ENCODE results near the gene ABCF3. TPM values are rescaled to one million over a fixed set of nuclear protein-coding genes. Genes with fewer than 3 reads are reported as not detected.

The ABCF3 gene
- total RNA-seq, 1 experiment from 2014 or later: 56.1 TPM

DNA sequence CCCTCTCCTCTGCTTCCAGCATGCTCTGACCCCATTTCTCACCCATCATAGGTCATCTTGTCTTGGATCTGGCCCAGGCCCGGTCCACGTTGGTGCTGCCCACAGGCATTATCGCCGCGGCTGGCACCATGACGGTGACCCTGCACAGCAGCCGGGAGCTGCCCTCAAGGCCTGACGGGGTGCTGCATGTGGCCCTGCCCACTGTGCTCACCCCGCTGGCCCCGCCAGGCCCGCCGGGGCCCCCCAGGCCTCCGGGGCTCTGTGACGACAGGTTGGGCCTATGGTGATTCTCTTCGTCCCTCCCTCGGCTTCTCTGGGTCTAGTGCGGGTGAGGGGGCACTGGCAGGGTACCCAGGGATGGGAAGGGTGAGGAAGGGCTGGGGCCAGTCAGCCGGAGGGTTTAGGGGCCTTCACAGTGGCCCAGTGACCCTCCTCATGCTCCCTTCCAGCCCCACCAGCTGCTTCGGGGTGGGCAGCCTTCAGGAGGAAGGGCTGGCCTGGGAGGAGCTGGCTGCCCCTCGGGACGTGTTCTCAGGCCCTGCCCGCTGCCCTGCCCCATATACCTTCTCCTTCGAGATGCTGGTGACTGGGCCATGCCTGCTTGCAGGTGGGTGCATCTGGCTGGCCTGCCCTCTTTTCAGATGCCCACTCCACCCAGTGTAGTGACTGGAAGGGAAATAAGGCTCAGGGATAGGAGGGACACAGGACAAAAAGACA lies 47.3 kb downstream of the ABCF3 start:
- TF ChIP-seq CTCF (conservative IDR thresholded peaks at IDR 0.05): no peak
- Histone ChIP-seq H4K5ac (ENCODE audit: insufficient read length, low read depth, low read length) (no peak overlapping the region), H4K91ac (ENCODE audit: insufficient read length, low read depth, low read length) (no peak overlapping the region), H2BK15ac (ENCODE audit: low read depth, low read length) (no peak overlapping the region), H2BK5ac (ENCODE audit: insufficient read length, low read length) (no peak overlapping the region), H3K9ac (ENCODE audit: extremely low read depth, insufficient read length, low read length) (no peak overlapping the region), H3T11ph (ENCODE audit: low read length) (no peak overlapping the region), H2AK5ac (ENCODE audit: insufficient read length, low read length) (no peak overlapping the region), H3K27ac (ENCODE audit: insufficient read length, low read depth, low read length) (no peak overlapping the region), H3K23ac (ENCODE audit: insufficient read length, low read depth, low read length) (no peak overlapping the region), H3K4me2 (ENCODE audit: insufficient read depth, insufficient read length, low read length) (no peak overlapping the region), H2BK20ac (ENCODE audit: low read depth, low read length, poor library complexity, severe bottlenecking) (no peak overlapping the region), H3K9me3 (ENCODE audit: control insufficient read depth, low read depth, low read length) (no peaks in the 10 kb centered on the region), H3K4me1 (ENCODE audit: insufficient read depth, low read length) (no peaks in the 10 kb centered on the region), H3K27me3 (ENCODE audit: insufficient read depth, low read length) (peaks cover 32% of the 10 kb centered on the region), H2AFZ (ENCODE audit: low read length) (no peak overlapping the region), H3K14ac (ENCODE audit: insufficient read depth, low read length) (no peak overlapping the region), H3K79me2 (ENCODE audit: insufficient read depth, low read length) (no peaks in the 10 kb centered on the region), H3K18ac (ENCODE audit: insufficient read length, low read depth, low read length) (no peak overlapping the region), H2BK120ac (ENCODE audit: low read depth, low read length, poor library complexity, severe bottlenecking) (no peak overlapping the region), H2BK12ac (ENCODE audit: insufficient read length, low read depth, low read length) (no peak overlapping the region), H3K56ac (ENCODE audit: insufficient read length, low read depth, low read length) (no peak overlapping the region), H3K79me1 (ENCODE audit: insufficient read depth, low read depth, low read length, poor library complexity, severe bottlenecking) (no peaks in the 10 kb centered on the region), H3K4ac (ENCODE audit: low read depth, low read length) (no peak overlapping the region), H4K20me1 (ENCODE audit: control insufficient read depth, insufficient read depth, insufficient read length) (no peaks in the 10 kb centered on the region), H3K23me2 (ENCODE audit: insufficient read length, low read depth, low read length, poor library complexity, severe bottlenecking) (peaks cover 15% of the 10 kb centered on the region), H4K8ac (replicated peaks; ENCODE audit: insufficient read length, low read depth, low read length) (no peak overlapping the region)
- no CpG with 5 or more reads among the region's 23 CpGs for WGBS (ENCODE audit: extremely low coverage, insufficient read length, low lambda C conversion rate)
- Mint-ChIP-seq H3K27ac (no peak overlapping the region), H3K36me3 (ENCODE audit: insufficient read depth in 1 of 3, low read depth in 3 of 3) (no peaks in the 10 kb centered on the region; a peak in 1 of 7 replicates), H3K27me3 (ENCODE audit: low read depth) (peaks cover 50% of the 10 kb centered on the region), H3K4me3 (no peak overlapping the region), H3K9me3 (no peaks in the 10 kb centered on the region), H3K4me1 (peaks cover 2 to 10% of the 10 kb centered on the region in 2 experiments)
- no peak for DNase-seq
